NCI-H2196 (cell line): ENCODE measurements around the gene IFITM5.
A peak's percentile ranks its signal among the peaks of the same experiment; 100 is the strongest.

Experiments
- DNase-seq: peaks from one replicate; lab custom pipeline; 2025; ENCODE audit not compliant: unreplicated experiment; lab: John Stamatoyannopoulos, UW

The IFITM5 gene

GRCh38 chr11:295351-296170 lies 3.8 kb downstream of the IFITM5 start:
- DNase-seq: no peak

- DNase-seq: no peak
Measured at GRCh38 chr11:294780-295179, 4.5 kb downstream of the IFITM5 start.

- no peak for DNase-seq
Measured at GRCh38 chr11:293852-294661, 5.3 kb downstream of the IFITM5 start.

- DNase-seq: no peak
Measured at GRCh38 chr11:293271-293851, 6.0 kb downstream of the IFITM5 start.

- no peak for DNase-seq
Measured at GRCh38 chr11:292211-293121, 6.9 kb downstream of the IFITM5 start.

- no peak for DNase-seq
Measured at GRCh38 chr11:291281-292210, 7.8 kb downstream of the IFITM5 start.

GRCh38 chr11:290621-291231 lies 8.6 kb downstream of the IFITM5 start:
- no peak for DNase-seq

GRCh38 chr11:289712-290620 lies 9.4 kb downstream of the IFITM5 start:
- DNase-seq: no peak

GRCh38 chr11:289398-289711 lies 10.0 kb downstream of the IFITM5 start:
- no peak for DNase-seq

GRCh38 chr11:288478-289397 lies 10.6 kb downstream of the IFITM5 start, which contains the start of gene PGGHG:
TSS of gene PGGHG (plus strand) at chr11:289126. CDS start at chr11:289817, 691 bp downstream.
- peak; percentile 50 for DNase-seq

GRCh38 chr11:287821-288477 lies 11.4 kb downstream of the IFITM5 start:
- no peak for DNase-seq

GRCh38 chr11:286977-287820 lies 12.1 kb downstream of the IFITM5 start:
- DNase-seq: peak; percentile 48

- no peak for DNase-seq
Measured at GRCh38 chr11:285894-286220, 13.5 kb downstream of the IFITM5 start.

- no peak for DNase-seq
Measured at GRCh38 chr11:285021-285893, 14.1 kb downstream of the IFITM5 start.
